Activated T-helper 1 cell treated with anti-CD3 and anti-CD28 coated beads, Interleukin-2, amount 50 U/mL, for 16 hours (primary cell): ENCODE measurements around the gene RAD51AP1.
"Not testable (repeated sequence)": the region's sequence is repeated elsewhere in the genome, so short reads cannot be mapped to it uniquely, and the experiment has no call there.

Experiments used
- DNase-seq, 2 donors: peaks; one replicate each; pipeline ENCODE4 v3.0.0-alpha.2; 2020; ENCODE audit warnings: low read depth in 1 of 2, low spot score in 1 of 2

RAD51AP1 gene

GRCh38 chr12:4538207-4539160 lies at the start of gene RAD51AP1:
Gene RAD51AP1 (plus strand): TSS chr12:4538890. CDS start chr12:4538940, 50 bp downstream.
- DNase-seq: peak; percentile 85 to 93

- no peak for DNase-seq
Measured at GRCh38 chr12:4489556-4489955, 49.1 kb upstream of the RAD51AP1 start.

GRCh38 chr12:4490973-4491372 lies 47.7 kb upstream of the RAD51AP1 start:
- no peak for DNase-seq

- no peak for DNase-seq
Measured at GRCh38 chr12:4496145-4496838, 42.4 kb upstream of the RAD51AP1 start.

GRCh38 chr12:4499186-4499585 lies 39.5 kb upstream of the RAD51AP1 start:
- DNase-seq: no peak

- no peak for DNase-seq
Measured at GRCh38 chr12:4505376-4505986, 33.2 kb upstream of the RAD51AP1 start.

GRCh38 chr12:4506430-4506829 lies 32.3 kb upstream of the RAD51AP1 start:
- DNase-seq: no peak

GRCh38 chr12:4506870-4507269 lies 31.8 kb upstream of the RAD51AP1 start:
- DNase-seq: no peak

- DNase-seq: not testable (repeated sequence)
Measured at GRCh38 chr12:4508503-4508902, 30.2 kb upstream of the RAD51AP1 start.

GRCh38 chr12:4509269-4509668 lies 29.4 kb upstream of the RAD51AP1 start:
- DNase-seq: not testable (repeated sequence)

- no peak for DNase-seq
Measured at GRCh38 chr12:4518106-4518728, 20.5 kb upstream of the RAD51AP1 start.

- not testable (repeated sequence) for DNase-seq
Measured at GRCh38 chr12:4523443-4523842, 15.2 kb upstream of the RAD51AP1 start.

- no peak for DNase-seq
Measured at GRCh38 chr12:4526923-4527546, 11.7 kb upstream of the RAD51AP1 start.

GRCh38 chr12:4530160-4530559 lies 8.5 kb upstream of the RAD51AP1 start:
- DNase-seq: no peak

- DNase-seq: no peak
Measured at GRCh38 chr12:4530982-4531586, 7.6 kb upstream of the RAD51AP1 start.

GRCh38 chr12:4535092-4535491 lies 3.6 kb upstream of the RAD51AP1 start:
- no peak for DNase-seq

GRCh38 chr12:4535871-4536270 lies 2.8 kb upstream of the RAD51AP1 start:
- DNase-seq: no peak

- no peak for DNase-seq
Measured at GRCh38 chr12:4539167-4539870, 629 bp downstream of the RAD51AP1 start.

GRCh38 chr12:4540170-4540569 lies 1.5 kb downstream of the RAD51AP1 start:
- no peak for DNase-seq

- DNase-seq: no peak
Measured at GRCh38 chr12:4540638-4541037, 1.9 kb downstream of the RAD51AP1 start.
